COLO668 (cell line): Measurements from ENCODE around the gene FZD8.
"Not testable (repeated sequence)": the region's sequence is repeated elsewhere in the genome, so short reads cannot be mapped to it uniquely, and the experiment has no call there.

ENCODE experiments used
- DNase-seq: peaks from one replicate; lab custom pipeline; 2025; ENCODE audit not compliant: unreplicated experiment; lab: John Stamatoyannopoulos, UW

The FZD8 gene

GRCh38 chr10:35642035-35642792 is at the start of gene FZD8:
FZD8 (minus strand) TSS chr10:35642296; CDS start chr10:35641429, 867 bp downstream.
- DNase-seq: peak; percentile 87

- DNase-seq: no peak
Observed at GRCh38 chr10:35691522-35692236, 49.6 kb upstream of the FZD8 start.

- peak; percentile 55 for DNase-seq
Observed at GRCh38 chr10:35690534-35690933, 48.4 kb upstream of the FZD8 start.

GRCh38 chr10:35685858-35686257 is 43.8 kb upstream of the FZD8 start:
- not testable (repeated sequence) for DNase-seq

GRCh38 chr10:35685402-35685801 is 43.3 kb upstream of the FZD8 start:
- DNase-seq: no peak

- DNase-seq: no peak
Observed at GRCh38 chr10:35684586-35684985, 42.5 kb upstream of the FZD8 start.

GRCh38 chr10:35675846-35676245 is 33.8 kb upstream of the FZD8 start:
- no peak for DNase-seq

GRCh38 chr10:35674843-35675242 is 32.7 kb upstream of the FZD8 start:
- DNase-seq: no peak

GRCh38 chr10:35668865-35669650 is 27.0 kb upstream of the FZD8 start:
- no peak for DNase-seq

GRCh38 chr10:35667971-35668370 is 25.9 kb upstream of the FZD8 start:
- DNase-seq: no peak

- no peak for DNase-seq
Observed at GRCh38 chr10:35667270-35667889, 25.3 kb upstream of the FZD8 start.

- DNase-seq: no peak
Observed at GRCh38 chr10:35661236-35661635, 19.1 kb upstream of the FZD8 start.

- no peak for DNase-seq
Observed at GRCh38 chr10:35659456-35659855, 17.4 kb upstream of the FZD8 start.

- no peak for DNase-seq
Observed at GRCh38 chr10:35657621-35658020, 15.5 kb upstream of the FZD8 start.

GRCh38 chr10:35652824-35653223 is 10.7 kb upstream of the FZD8 start:
- no peak for DNase-seq

- DNase-seq: peak; percentile 1
Observed at GRCh38 chr10:35650894-35651293, 8.8 kb upstream of the FZD8 start.

- DNase-seq: no peak
Observed at GRCh38 chr10:35644050-35644950, 2.2 kb upstream of the FZD8 start.

- peak; percentile 33 for DNase-seq
Observed at GRCh38 chr10:35643151-35644049, 1.3 kb upstream of the FZD8 start.

GRCh38 chr10:35642793-35643114 is 658 bp upstream of the FZD8 start:
- DNase-seq: no peak
